Endothelial cell of umbilical vein (primary cell): Measurements from ENCODE around the gene OLIG3. TPM values are rescaled to one million over a fixed set of nuclear protein-coding genes. Genes with fewer than 3 reads are reported as not detected.

Experiments
- BruUV-seq: library from RNA; stranded (reverse); fragments of 400-500 nt; replicated peaks from 2 replicates; lab custom pipeline; 2021; lab: Mats Ljungman, UMichigan
- CTCF ChIA-PET: fragments of 300-600, 350-600 bp; sonication (Branson Sonifier 250); formaldehyde crosslinking; loops from one replicate; lab custom pipeline; 2021; ENCODE audit warnings: antibody characterized with exemption, inconsistent platforms; lab: Charles Lee
- POLR2A ChIA-PET: fragments of 300-600, 350-600 bp; sonication (Branson Sonifier 250); formaldehyde crosslinking; loops from one replicate; lab custom pipeline; 2021; ENCODE audit warnings: antibody characterized with exemption, inconsistent platforms; lab: Charles Lee
- DNase-seq: peaks from one replicate; pipeline ENCODE4 v3.0.0-alpha.2; 2011; ENCODE audit warnings: low read depth, low spot score
- FAIRE-seq: peaks from 2 replicates; lab custom pipeline; 2011; peaks lifted over from hg19 to GRCh38; lab: Jason Lieb, UNC
- H2AFZ ChIP-seq: 2 replicates; pipeline ENCODE4 v1.6.0; 2012; ENCODE audit warnings: low read depth, low read length, control low read depth, inconsistent platforms
- H3K27ac ChIP-seq: 2 replicates; pipeline ENCODE4 v1.5.1; 2011; ENCODE audit warnings: low read depth, mild to moderate bottlenecking, control low read depth, low read length, moderate library complexity; ENCODE audit not compliant: insufficient read depth
- H3K27me3 ChIP-seq, 2 experiments: 2 replicates each; pipeline versions ENCODE4 v1.6.0 to v1.6.1; 2011; ENCODE audit warnings: low read length in 2 of 2, mixed read lengths in 1 of 2; ENCODE audit not compliant: control insufficient read depth in 2 of 2, insufficient read depth in 2 of 2
- H3K36me3 ChIP-seq, 2 experiments: 2 replicates in 1 of 2; 3 replicates in 1 of 2; pipeline ENCODE4 v1.5.1; 2011; ENCODE audit warnings: low read length in 2 of 2, mild to moderate bottlenecking in 1 of 2, moderate library complexity in 1 of 2; ENCODE audit not compliant: control insufficient read depth in 2 of 2, insufficient read depth in 2 of 2; ENCODE audit errors: extremely low read depth in 1 of 2
- H3K4me1 ChIP-seq: 3 replicates; pipeline ENCODE4 v1.5.1; 2011; ENCODE audit warnings: mild to moderate bottlenecking, low read length; ENCODE audit not compliant: control insufficient read depth, insufficient read depth; ENCODE audit errors: extremely low read depth
- H3K4me2 ChIP-seq: 2 replicates; pipeline ENCODE4 v1.6.1; 2011; ENCODE audit warnings: low read length, control low read depth, mixed read lengths; ENCODE audit not compliant: insufficient read depth
- H3K4me3 ChIP-seq, 3 experiments: fragments of 200-600 bp in 1 of 3; sonication (generic), shearing (Covaris generic) in 1 of 3; replicated peaks in 1 of 3; 2 replicates each; pipeline ENCODE4 v1.5.1; 2011 to 2016; ENCODE audit warnings: control low read depth in 3 of 3, low read length in 3 of 3, mild to moderate bottlenecking in 2 of 3, inconsistent platforms in 1 of 3, low read depth in 1 of 3, moderate library complexity in 1 of 3; ENCODE audit not compliant: insufficient read depth in 1 of 3
- H3K79me2 ChIP-seq: 2 replicates; pipeline ENCODE4 v1.6.0; 2012; ENCODE audit warnings: low read length, inconsistent platforms; ENCODE audit not compliant: control insufficient read depth, insufficient read depth
- H3K9ac ChIP-seq: replicated peaks from 2 replicates; pipeline ENCODE3; 2011; ENCODE audit warnings: low read length, control low read depth; ENCODE audit not compliant: insufficient read depth; ENCODE audit errors: extremely low read depth
- H3K9me1 ChIP-seq: replicated peaks from 3 replicates; pipeline ENCODE4 v1.6.0; 2011; ENCODE audit warnings: mild to moderate bottlenecking, low read length; ENCODE audit not compliant: control insufficient read depth, insufficient read depth; ENCODE audit errors: extremely low read depth
- H3K9me3 ChIP-seq: replicated peaks from 2 replicates; pipeline ENCODE4 v1.5.1; 2012; ENCODE audit warnings: low read length, inconsistent platforms; ENCODE audit not compliant: control insufficient read depth, insufficient read depth
- H4K20me1 ChIP-seq: replicated peaks from 2 replicates; pipeline ENCODE3; 2011; ENCODE audit warnings: mild to moderate bottlenecking, low read length; ENCODE audit not compliant: control insufficient read depth, insufficient read depth; ENCODE audit errors: extremely low read depth
- CTCF ChIP-seq, 2 donors: IDR thresholded peaks; 1 replicate in 1 of 2; 2 replicates in 1 of 2; pipeline ENCODE4 v1.5.1; 2011; ENCODE audit warnings: low read length in 2 of 2, mild to moderate bottlenecking in 2 of 2, moderate library complexity in 2 of 2, control low read depth in 1 of 2, inconsistent platforms in 1 of 2, low read depth in 1 of 2; ENCODE audit not compliant: insufficient read depth in 1 of 2; ENCODE audit errors: extremely low read depth in 1 of 2
- EZH2 ChIP-seq: IDR thresholded peaks from 2 replicates; pipeline ENCODE4 v1.6.1; 2012; ENCODE audit warnings: borderline replicate concordance, low read depth, mild to moderate bottlenecking, moderate library complexity, low read length, inconsistent platforms; ENCODE audit not compliant: severe bottlenecking
- FOS ChIP-seq: IDR thresholded peaks from 2 replicates; pipeline ENCODE4 v1.6.1; 2011; ENCODE audit warnings: mild to moderate bottlenecking, low read length, moderate library complexity, borderline replicate concordance; ENCODE audit not compliant: insufficient read depth
- GATA2 ChIP-seq: IDR thresholded peaks from 2 replicates; pipeline ENCODE4 v1.7.0; 2011; ENCODE audit warnings: low read depth, mild to moderate bottlenecking, moderate library complexity, mixed read lengths, low read length; ENCODE audit not compliant: insufficient read length, insufficient read depth
- JUN ChIP-seq: IDR thresholded peaks from 2 replicates; pipeline ENCODE4 v1.6.1; 2011; ENCODE audit warnings: borderline replicate concordance, low read depth; ENCODE audit not compliant: insufficient read length, insufficient read depth
- MAX ChIP-seq: IDR thresholded peaks from 2 replicates; pipeline ENCODE4 v1.6.1; 2011; ENCODE audit not compliant: insufficient read depth, insufficient read length
- MYC ChIP-seq: IDR thresholded peaks from one replicate; pipeline ENCODE4 v1.6.1; 2011; ENCODE audit warnings: mild to moderate bottlenecking, low read depth, low read length
- POLR2A ChIP-seq: IDR thresholded peaks from 2 replicates; pipeline ENCODE4 v1.6.1; 2012; ENCODE audit warnings: low read depth, mild to moderate bottlenecking, control low read depth, low read length
- POLR2AphosphoS5 ChIP-seq: IDR thresholded peaks from 2 replicates; pipeline ENCODE4 v1.6.1; 2012; ENCODE audit warnings: low read depth, mild to moderate bottlenecking, control low read depth, low read length, moderate library complexity; ENCODE audit not compliant: insufficient read depth
- dilution Hi-C: fragments of 300-500 bp; cut with MboI; formaldehyde crosslinking; loops from one replicate; pipeline ENCODE4 v1.15.0; 2019; ENCODE audit warnings: low sequenced_read_pairs; ENCODE audit not compliant: extremely low pct_ligation_motif_present
- intact Hi-C: fragments of 100-400 bp; cut with micrococcal nuclease; formaldehyde crosslinking; loops from one replicate; pipeline ENCODE4 v1.10.0; 2022
- polyA plus RNA-seq, 4 experiments: library from polyadenylated mRNA; depleted of rRNA in 3 of 4; stranded (reverse) in 3 of 4; unstranded in 1 of 4; fragments of >200 nt; gene quantifications; 2 replicates each; pipeline versions ENCODE4 v1.2.1 to v1.2.3, GENCODE V29; 2011 to 2012; ENCODE audit warnings: missing spikeins in 1 of 4
- total RNA-seq: library from RNA; stranded (reverse); gene quantifications from 2 replicates; pipeline ENCODE4 v1.2.3, GENCODE V29; 2021

Gene OLIG3
- total and polyA plus RNA-seq, 2 donors (not counting 3 experiments of a cell fraction or from before 2014, with no cell fraction given): not detected

- DNase-seq (no peak), FAIRE-seq (no peak)
- H3K27me3 ChIP-seq: peaks cover 67 to 73% of the 10 kb centered on the region in 2 experiments
- H3K27ac ChIP-seq: no peak overlapping the region
- no peak overlapping the region for H2AFZ ChIP-seq
- no TSS peak for BruUV-seq
- H3K4me1 ChIP-seq: no peaks in the 10 kb centered on the region
- H3K9me3 ChIP-seq: no peaks in the 10 kb centered on the region
- TF ChIP-seq POLR2A (no peak), EZH2 (peak; percentile 9)
- dilution Hi-C loops: no loop called here
- no peaks in the 10 kb centered on the region for H3K36me3 ChIP-seq
- no peak overlapping the region for H3K4me2 ChIP-seq
- POLR2A ChIA-PET: no interaction called here
- H3K4me3 ChIP-seq: no peak overlapping the region
- intact Hi-C loops: no loop called here
- no peaks in the 10 kb centered on the region for H3K79me2 ChIP-seq
- no peaks in the 10 kb centered on the region for H3K9me1 ChIP-seq
- no peaks in the 10 kb centered on the region for H4K20me1 ChIP-seq
- no peak overlapping the region for H3K9ac ChIP-seq
- CTCF ChIA-PET: no interaction called here
Observed at GRCh38 chr6:137487181-137487868, 6.9 kb downstream of the OLIG3 start.

DNA sequence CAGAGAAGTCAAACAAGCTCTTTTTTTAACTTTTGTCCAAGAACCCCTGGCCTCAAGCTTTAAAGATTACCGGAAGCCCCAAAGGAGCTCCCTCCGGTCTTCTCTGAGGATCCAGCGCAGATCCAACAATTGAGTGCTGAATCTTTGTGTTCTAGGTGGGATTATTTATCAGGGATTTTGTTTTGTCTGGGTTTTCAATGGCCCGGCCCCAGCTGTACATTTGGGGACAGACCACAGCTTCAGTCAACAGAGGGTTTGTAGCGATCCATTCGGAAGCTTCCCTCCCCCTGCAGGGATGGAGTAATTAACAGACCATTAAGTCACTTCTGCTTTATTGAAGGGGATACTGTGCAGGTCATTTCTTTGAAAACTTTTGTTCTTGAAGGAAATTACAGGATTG lies 7.8 kb downstream of the OLIG3 start:
- DNase-seq: no peak
- TF ChIP-seq POLR2AphosphoS5: no peak
- TF ChIP-seq FOS: no peak
- TF ChIP-seq MAX: no peak
- no peak for TF ChIP-seq CTCF (IDR thresholded peaks at IDR 0.05; ENCODE audit: extremely low read depth in 1 of 2, insufficient read depth in 1 of 2, low read depth in 1 of 2, low read length in 2 of 2)
- TF ChIP-seq GATA2: no peak
- no peak for TF ChIP-seq MYC
- TF ChIP-seq JUN: no peak

More for the DNA sequence above, 7.8 kb downstream of the OLIG3 start:
- no TSS peak for BruUV-seq
- Histone ChIP-seq H2AFZ (no peak overlapping the region), H3K79me2 (no peaks in the 10 kb centered on the region), H3K27ac (no peak overlapping the region), H3K4me1 (no peaks in the 10 kb centered on the region), H3K36me3 (no peaks in the 10 kb centered on the region), H3K4me3 (no peak overlapping the region), H3K9ac (no peak overlapping the region), H3K27me3 (peaks cover 59 to 64% of the 10 kb centered on the region in 2 experiments), H3K9me1 (no peaks in the 10 kb centered on the region), H3K4me2 (no peak overlapping the region), H3K9me3 (no peaks in the 10 kb centered on the region), H4K20me1 (no peaks in the 10 kb centered on the region)
- POLR2A ChIA-PET: no interaction called here
- FAIRE-seq: no peak
- dilution Hi-C loops (no loop called here), intact Hi-C loops (no loop called here)
- CTCF ChIA-PET: no interaction called here
